Suprapubic skin (tissue), 4 donors: Measurements from ENCODE around the gene NUP85. TPM values are rescaled to one million over a fixed set of nuclear protein-coding genes. Genes with fewer than 3 reads are reported as not detected.

Experiments used
- DNase-seq, 2 donors: peaks; one replicate each; pipeline ENCODE4 v3.0.0-alpha.2; 2019; ENCODE audit warnings: low spot score in 2 of 2
- H3K27ac ChIP-seq: fragments of 200-600 bp; sonication (generic); one replicate; pipeline ENCODE4 v1.5.1; 2019
- H3K27me3 ChIP-seq: fragments of 200-600 bp; sonication (generic); one replicate; pipeline ENCODE4 v1.5.1; 2019
- H3K36me3 ChIP-seq: fragments of 200-600 bp; sonication (generic); one replicate; pipeline ENCODE4 v1.5.1; 2019
- H3K4me1 ChIP-seq: fragments of 200-600 bp; sonication (generic); one replicate; pipeline ENCODE4 v1.5.1; 2019
- H3K4me3 ChIP-seq: fragments of 200-600 bp; sonication (generic); one replicate; pipeline ENCODE4 v1.5.1; 2019; ENCODE audit warnings: mild to moderate bottlenecking
- H3K9me3 ChIP-seq: fragments of 200-600 bp; sonication (generic); one replicate; pipeline ENCODE4 v1.5.1; 2019
- CTCF ChIP-seq, 2 donors: fragments of 200-600 bp in 1 of 2; fragments of 450-650 bp in 1 of 2; sonication (generic) in 1 of 2; IDR thresholded peaks; one replicate each; pipeline ENCODE4 v1.5.1; 2016 to 2019; ENCODE audit warnings: antibody characterized with exemption in 2 of 2, mild to moderate bottlenecking in 1 of 2, moderate library complexity in 1 of 2
- EP300 ChIP-seq: sonication (generic); formaldehyde crosslinking; IDR thresholded peaks from one replicate; pipeline ENCODE4 v1.6.1; 2017; ENCODE audit warnings: antibody characterized with exemption
- POLR2A ChIP-seq, 2 donors: fragments of 450-650 bp; IDR thresholded peaks; one replicate each; pipeline ENCODE4 v1.6.1; 2017; ENCODE audit warnings: antibody characterized with exemption in 2 of 2, mild to moderate bottlenecking in 2 of 2, moderate library complexity in 2 of 2
- POLR2AphosphoS5 ChIP-seq, 3 donors: sonication (generic); formaldehyde crosslinking; IDR thresholded peaks; one replicate each; pipeline ENCODE4 v1.6.1; 2017; ENCODE audit warnings: antibody characterized with exemption in 3 of 3
- WGBS: methylation state at CpG from one replicate; pipeline ENCODE4 v1.1.5; 2018; 5-methylcytosine and 5-hydroxymethylcytosine counted together
- total RNA-seq, 4 donors: library from RNA; depleted of rRNA; stranded (reverse); fragments of >200 nt; gene quantifications; one replicate each; pipeline ENCODE4 v1.1.0, GENCODE V29; 2016

Gene NUP85
- total RNA-seq, 4 donors from 2014 or later: 27.3 to 71.7 (median 33.0) TPM

- no peak for TF ChIP-seq POLR2AphosphoS5 (IDR thresholded peaks at IDR 0.05)
- no peak for TF ChIP-seq CTCF (IDR thresholded peaks at IDR 0.05)
- TF ChIP-seq EP300: no peak
- TF ChIP-seq POLR2A (IDR thresholded peaks at IDR 0.05): no peak
- H3K27me3 ChIP-seq: no peaks in the 10 kb centered on the region
These were observed 27.3 kb downstream of the NUP85 start for GRCh38 chr17:75232786-75233185.

GRCh38 chr17:75237100-75238014 is 31.9 kb downstream of the NUP85 start:
- Histone ChIP-seq H3K4me3 (no peak overlapping the region), H3K27ac (no peak overlapping the region), H3K27me3 (no peaks in the 10 kb centered on the region), H3K9me3 (no peaks in the 10 kb centered on the region), H3K4me1 (peaks cover 22% of the 10 kb centered on the region), H3K36me3 (peaks cover 94% of the 10 kb centered on the region)
- DNase-seq: no peak
- TF ChIP-seq POLR2AphosphoS5 (IDR thresholded peaks at IDR 0.05): no peak
- no peak for TF ChIP-seq CTCF (IDR thresholded peaks at IDR 0.05)
- TF ChIP-seq POLR2A (IDR thresholded peaks at IDR 0.05): no peak
- no peak for TF ChIP-seq EP300
- WGBS: 68% methylated on average over 4 of the region's 12 CpGs

More at GRCh38 chr17:75232786-75233185, 27.3 kb downstream of the NUP85 start:
- DNase-seq: no peak
- H3K27ac ChIP-seq: no peak overlapping the region
- WGBS: 89% methylated on average over 12 of the region's 13 CpGs
- H3K4me1 ChIP-seq: no peaks in the 10 kb centered on the region
- peaks cover 88% of the 10 kb centered on the region for H3K36me3 ChIP-seq
- no peak overlapping the region for H3K4me3 ChIP-seq
- H3K9me3 ChIP-seq: no peaks in the 10 kb centered on the region

GRCh38 chr17:75238020-75238580 is 32.6 kb downstream of the NUP85 start:
- no peaks in the 10 kb centered on the region for H3K9me3 ChIP-seq

GRCh38 chr17:75238684-75239191 is 33.3 kb downstream of the NUP85 start:
- no peak for DNase-seq
- no peak overlapping the region for H3K4me3 ChIP-seq
- H3K4me1 ChIP-seq: peaks cover 23% of the 10 kb centered on the region
- no peaks in the 10 kb centered on the region for H3K27me3 ChIP-seq
- WGBS: 53% methylated on average over 13 of the region's 13 CpGs
- no peaks in the 10 kb centered on the region for H3K9me3 ChIP-seq
- peak; percentile 30 to 79 for TF ChIP-seq CTCF (IDR thresholded peaks at IDR 0.05)
- TF ChIP-seq POLR2A (IDR thresholded peaks at IDR 0.05): no peak
- peaks cover 99% of the 10 kb centered on the region for H3K36me3 ChIP-seq
- H3K27ac ChIP-seq: no peak overlapping the region

More at GRCh38 chr17:75238020-75238580, 32.6 kb downstream of the NUP85 start:
- Histone ChIP-seq H3K36me3 (peaks cover 94% of the 10 kb centered on the region), H3K27ac (no peak overlapping the region), H3K4me1 (peaks cover 23% of the 10 kb centered on the region), H3K27me3 (no peaks in the 10 kb centered on the region), H3K4me3 (no peak overlapping the region)
- TF ChIP-seq POLR2A (IDR thresholded peaks at IDR 0.05) (no peak), EP300 (no peak), POLR2AphosphoS5 (IDR thresholded peaks at IDR 0.05) (no peak), CTCF (IDR thresholded peaks at IDR 0.05) (no peak)
- WGBS: 82% methylated on average over 9 of the region's 11 CpGs
- DNase-seq: no peak

- no peak overlapping the region for H3K27ac ChIP-seq
- no peaks in the 10 kb centered on the region for H3K27me3 ChIP-seq
- H3K4me1 ChIP-seq: peaks cover 23% of the 10 kb centered on the region
- no peak for TF ChIP-seq POLR2AphosphoS5 (IDR thresholded peaks at IDR 0.05)
- no peak for TF ChIP-seq POLR2A (IDR thresholded peaks at IDR 0.05)
- TF ChIP-seq CTCF (IDR thresholded peaks at IDR 0.05): no peak
- TF ChIP-seq EP300: no peak
- peaks cover 99% of the 10 kb centered on the region for H3K36me3 ChIP-seq
- WGBS: 91% methylated on average over 9 of the region's 12 CpGs
- DNase-seq: no peak
- no peaks in the 10 kb centered on the region for H3K9me3 ChIP-seq
- H3K4me3 ChIP-seq: no peak overlapping the region
These were observed 33.7 kb downstream of the NUP85 start for GRCh38 chr17:75239214-75239613.
